HUES64 (cell line): Measurements from ENCODE around the gene URGCP.
"Not testable (repeated sequence)": the region's sequence is repeated elsewhere in the genome, so short reads cannot be mapped to it uniquely, and the experiment has no call there.

ENCODE experiments used
- H3K27ac ChIP-seq: 2 replicates; pipeline ENCODE4 v1.7.0; 2013; ENCODE audit warnings: low read depth, low read length, inconsistent platforms
- H3K27me3 ChIP-seq: 2 replicates; pipeline ENCODE4 v1.6.1; 2013; ENCODE audit warnings: mild to moderate bottlenecking, low read length; ENCODE audit not compliant: insufficient read depth
- H3K36me3 ChIP-seq: 2 replicates; pipeline ENCODE4 v1.6.1; 2013; ENCODE audit warnings: mild to moderate bottlenecking, low read length; ENCODE audit not compliant: insufficient read depth
- H3K4me1 ChIP-seq: 2 replicates; pipeline ENCODE4 v1.6.1; 2013; ENCODE audit warnings: mild to moderate bottlenecking, low read length, moderate library complexity; ENCODE audit not compliant: insufficient read depth
- H3K4me3 ChIP-seq: 2 replicates; pipeline ENCODE4 v1.5.1; 2013; ENCODE audit warnings: mild to moderate bottlenecking, low read length, moderate library complexity
- H3K9ac ChIP-seq: 2 replicates; pipeline ENCODE4 v1.6.1; 2013; ENCODE audit warnings: mild to moderate bottlenecking, low read depth, low read length
- H3K9me3 ChIP-seq: 2 replicates; pipeline ENCODE4 v1.6.1; 2013; ENCODE audit warnings: low read depth, low read length; ENCODE audit not compliant: insufficient read depth
- WGBS: fragments of 150-250, 120-280 bp; methylation state at CpG from one replicate; pipeline ENCODE4 v1.1.7; 2013; ENCODE audit warnings: missing lambda C conversion rate; 5-methylcytosine and 5-hydroxymethylcytosine counted together

The URGCP gene

GRCh38 chr7:43905956-43906330, 453 bp downstream of the URGCP start:
- H3K27ac ChIP-seq: no peak overlapping the region
- H3K4me1 ChIP-seq: peaks cover 13% of the 10 kb centered on the region
- no peaks in the 10 kb centered on the region for H3K9me3 ChIP-seq
- H3K27me3 ChIP-seq: peaks cover 5% of the 10 kb centered on the region; the same call in 1 of the 2 replicates
- H3K4me3 ChIP-seq: peak overlapping the region; percentile 74
- H3K9ac ChIP-seq: peak overlapping the region; percentile 71
- no peaks in the 10 kb centered on the region for H3K36me3 ChIP-seq
- WGBS: 1% methylated on average over 43 of the region's 43 CpGs

GRCh38 chr7:43905209-43905946, 1.0 kb downstream of the URGCP start:
- peaks cover 13% of the 10 kb centered on the region for H3K4me1 ChIP-seq
- no peak overlapping the region; the same call in 1 of the 2 replicates for H3K9ac ChIP-seq
- no peak overlapping the region for H3K27ac ChIP-seq
- peak overlapping the region; percentile 74 for H3K4me3 ChIP-seq
- H3K27me3 ChIP-seq: peaks cover 5% of the 10 kb centered on the region; the same call in 1 of the 2 replicates
- H3K9me3 ChIP-seq: no peaks in the 10 kb centered on the region
- H3K36me3 ChIP-seq: no peaks in the 10 kb centered on the region
- WGBS: 53% methylated on average over 7 of the region's 8 CpGs

- no peak overlapping the region for H3K4me3 ChIP-seq
- no peaks in the 10 kb centered on the region for H3K36me3 ChIP-seq
- H3K27ac ChIP-seq: no peak overlapping the region
- no peak overlapping the region for H3K9ac ChIP-seq
- peaks cover 5% of the 10 kb centered on the region; the same call in 1 of the 2 replicates for H3K27me3 ChIP-seq
- H3K9me3 ChIP-seq: no peaks in the 10 kb centered on the region
- H3K4me1 ChIP-seq: peaks cover 13% of the 10 kb centered on the region
- 94% methylated on average over 5 of the region's 5 CpGs for WGBS
Measured at GRCh38 chr7:43904533-43905208, 1.7 kb downstream of the URGCP start.

GRCh38 chr7:43902542-43903054, 3.8 kb downstream of the URGCP start:
- 92% methylated on average over 5 of the region's 5 CpGs for WGBS
- H3K27ac ChIP-seq: no peak overlapping the region
- no peak overlapping the region for H3K9ac ChIP-seq
- no peak overlapping the region for H3K4me3 ChIP-seq
- peaks cover 13% of the 10 kb centered on the region for H3K4me1 ChIP-seq
- H3K9me3 ChIP-seq: no peaks in the 10 kb centered on the region
- no peaks in the 10 kb centered on the region for H3K36me3 ChIP-seq
- peaks cover 5% of the 10 kb centered on the region; the same call in 1 of the 2 replicates for H3K27me3 ChIP-seq

- H3K36me3 ChIP-seq, H3K9me3 ChIP-seq, H3K4me3 ChIP-seq, H3K27me3 ChIP-seq, H3K9ac ChIP-seq, H3K27ac ChIP-seq, H3K4me1 ChIP-seq: not testable (repeated sequence)
- 94% methylated on average over 2 of the region's 2 CpGs for WGBS
Measured at GRCh38 chr7:43898571-43898970, 7.8 kb downstream of the URGCP start.

- WGBS: 92% methylated on average over 8 of the region's 8 CpGs
- Histone ChIP-seq H3K4me3 (no peak overlapping the region), H3K36me3 (no peaks in the 10 kb centered on the region), H3K9me3 (no peaks in the 10 kb centered on the region), H3K4me1 (no peaks in the 10 kb centered on the region), H3K27ac (no peak overlapping the region), H3K27me3 (no peaks in the 10 kb centered on the region), H3K9ac (no peak overlapping the region)
Measured at GRCh38 chr7:43895847-43896415, 10.5 kb downstream of the URGCP start.

- WGBS: 94% methylated on average over 12 of the region's 12 CpGs
- H3K27me3 ChIP-seq: no peaks in the 10 kb centered on the region
- H3K4me1 ChIP-seq: no peaks in the 10 kb centered on the region
- H3K9ac ChIP-seq: no peak overlapping the region
- no peak overlapping the region for H3K27ac ChIP-seq
- H3K9me3 ChIP-seq: no peaks in the 10 kb centered on the region
- H3K36me3 ChIP-seq: no peaks in the 10 kb centered on the region
- H3K4me3 ChIP-seq: no peak overlapping the region
Measured at GRCh38 chr7:43891069-43891955, 15.1 kb downstream of the URGCP start.

- WGBS: 95% methylated on average over 6 of the region's 6 CpGs
- Histone ChIP-seq H3K27ac (no peak overlapping the region), H3K4me1 (no peaks in the 10 kb centered on the region), H3K9ac (no peak overlapping the region), H3K4me3 (no peak overlapping the region), H3K9me3 (no peaks in the 10 kb centered on the region), H3K27me3 (no peaks in the 10 kb centered on the region), H3K36me3 (peaks cover 8% of the 10 kb centered on the region; the same call in 1 of the 2 replicates)
Measured at GRCh38 chr7:43890468-43890867, 15.9 kb downstream of the URGCP start.

GRCh38 chr7:43888993-43889945, 17.1 kb downstream of the URGCP start:
- H3K9me3 ChIP-seq: no peaks in the 10 kb centered on the region
- H3K4me3 ChIP-seq: no peak overlapping the region
- H3K4me1 ChIP-seq: no peaks in the 10 kb centered on the region
- peaks cover 8% of the 10 kb centered on the region; the same call in 1 of the 2 replicates for H3K36me3 ChIP-seq
- no peak overlapping the region for H3K9ac ChIP-seq
- no peaks in the 10 kb centered on the region for H3K27me3 ChIP-seq
- H3K27ac ChIP-seq: no peak overlapping the region
- 92% methylated on average over 7 of the region's 7 CpGs for WGBS

- no peak overlapping the region for H3K9ac ChIP-seq
- peaks cover 4% of the 10 kb centered on the region for H3K4me1 ChIP-seq
- H3K27me3 ChIP-seq: no peaks in the 10 kb centered on the region
- no peaks in the 10 kb centered on the region for H3K9me3 ChIP-seq
- H3K4me3 ChIP-seq: no peak overlapping the region
- 96% methylated on average over 4 of the region's 4 CpGs for WGBS
- no peak overlapping the region for H3K27ac ChIP-seq
- peaks cover 13% of the 10 kb centered on the region; the same call in 1 of the 2 replicates for H3K36me3 ChIP-seq
Measured at GRCh38 chr7:43884617-43885016, 21.8 kb downstream of the URGCP start.
